HG03196 (cell line): ENCODE measurements around the gene KLHL29.

Source experiments
- ATAC-seq: cut with Tn5 transposase; IDR thresholded peaks from one replicate; pipeline ENCODE4 v1.9.1; 2021; ENCODE audit not compliant: unreplicated experiment

KLHL29 gene

DNA sequence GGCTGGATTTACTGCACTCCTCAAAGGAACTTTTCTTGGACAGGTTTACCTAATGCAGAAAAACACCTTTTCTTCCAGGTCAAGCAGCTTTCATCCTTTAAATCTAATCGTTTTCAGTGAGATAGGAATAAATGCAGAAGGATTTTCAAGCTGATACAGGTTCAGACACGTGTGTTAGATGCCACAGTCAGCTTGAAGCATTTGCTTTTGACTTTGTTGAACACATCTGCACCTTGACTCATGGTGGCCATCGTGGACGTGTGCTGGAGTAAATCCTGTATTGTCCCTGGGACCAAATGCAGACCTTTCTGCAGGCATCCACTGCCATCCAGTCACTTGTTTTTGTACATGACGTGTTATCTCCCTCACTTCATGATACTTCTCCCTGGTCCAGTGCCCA lies 61.9 kb downstream of the KLHL29 start:
- ATAC-seq: no peak

DNA sequence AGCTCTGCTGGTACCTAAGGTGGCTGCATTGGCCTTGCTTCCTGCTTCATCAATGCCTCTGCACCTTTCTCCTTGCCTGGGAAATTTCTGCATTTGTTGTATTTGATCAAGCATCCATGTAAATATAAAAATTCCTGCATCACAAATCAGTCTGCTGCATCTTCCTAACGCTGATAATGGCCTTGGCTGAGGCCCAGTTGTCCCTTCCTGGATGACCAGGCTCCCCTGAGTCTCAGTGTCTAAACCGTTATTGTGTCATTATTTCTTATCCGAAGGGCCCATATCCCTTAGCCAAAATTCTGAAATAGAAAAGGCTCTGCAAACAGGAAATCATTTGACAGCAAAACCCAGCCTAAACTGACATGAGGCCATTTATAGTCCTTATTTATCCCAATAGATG lies 62.4 kb downstream of the KLHL29 start:
- no peak for ATAC-seq

DNA sequence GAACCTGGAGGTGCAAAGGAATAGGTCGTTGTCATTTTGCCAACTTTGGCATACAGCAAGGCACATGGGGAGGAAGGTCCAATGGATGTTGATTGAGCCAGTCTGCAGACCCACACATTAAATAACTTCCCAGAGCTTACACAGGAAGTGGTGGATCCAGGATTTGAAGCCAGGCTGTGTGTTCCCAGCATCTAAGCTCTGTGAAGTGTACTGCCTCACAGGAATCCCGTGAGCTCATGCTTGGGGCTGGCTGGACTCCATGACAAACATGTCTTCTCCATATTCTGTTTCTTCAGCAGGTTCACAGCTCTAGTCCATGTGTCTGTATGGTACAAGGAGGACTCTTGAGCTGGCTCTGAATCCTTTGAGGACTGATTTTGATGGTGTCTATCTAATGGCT lies 63.9 kb downstream of the KLHL29 start:
- ATAC-seq: no peak

DNA sequence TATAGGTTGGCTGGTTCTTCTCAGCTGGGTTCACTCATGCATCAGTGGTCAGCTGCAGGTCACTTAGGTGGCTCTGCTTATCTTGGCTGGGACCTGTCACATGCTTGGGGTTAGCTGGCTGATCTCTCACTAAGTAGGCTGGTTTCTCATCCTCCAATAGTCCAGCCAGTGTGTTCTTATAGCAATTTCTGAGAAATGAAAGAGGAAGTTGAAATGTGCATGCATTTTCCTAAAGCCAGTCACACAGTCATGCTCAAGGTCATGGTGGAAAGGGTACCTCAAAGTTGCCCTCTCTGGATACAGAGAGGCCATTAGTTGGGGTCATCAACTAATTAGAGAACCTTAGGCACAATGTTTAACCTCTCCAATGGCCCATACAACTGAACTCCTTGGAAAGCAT lies 64.4 kb downstream of the KLHL29 start:
- ATAC-seq: peak; percentile 83

DNA sequence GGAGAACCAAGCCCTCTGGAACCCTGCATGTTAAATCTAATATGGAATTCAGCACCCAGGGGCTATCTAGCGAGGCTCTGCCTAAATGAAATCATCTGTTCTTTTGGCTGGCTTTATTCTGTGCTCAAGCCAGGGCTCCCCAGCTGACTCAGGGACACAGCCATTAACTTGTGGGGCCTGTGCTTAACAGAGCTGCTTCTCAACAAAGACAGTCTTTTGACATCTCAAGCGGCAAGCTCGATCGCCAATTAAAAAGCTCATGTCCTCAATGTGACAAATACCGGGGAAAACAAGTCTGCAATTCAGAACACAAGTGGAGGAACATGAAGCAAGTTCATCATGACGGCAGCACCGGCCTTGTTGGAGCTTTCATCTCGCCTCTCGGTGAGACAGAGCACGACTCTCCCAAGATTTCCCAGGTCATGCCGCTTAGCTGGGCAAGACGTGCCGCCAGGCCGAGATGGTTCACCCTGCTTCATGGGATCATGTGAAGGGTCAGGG lies 64.9 kb downstream of the KLHL29 start:
- no peak for ATAC-seq

DNA sequence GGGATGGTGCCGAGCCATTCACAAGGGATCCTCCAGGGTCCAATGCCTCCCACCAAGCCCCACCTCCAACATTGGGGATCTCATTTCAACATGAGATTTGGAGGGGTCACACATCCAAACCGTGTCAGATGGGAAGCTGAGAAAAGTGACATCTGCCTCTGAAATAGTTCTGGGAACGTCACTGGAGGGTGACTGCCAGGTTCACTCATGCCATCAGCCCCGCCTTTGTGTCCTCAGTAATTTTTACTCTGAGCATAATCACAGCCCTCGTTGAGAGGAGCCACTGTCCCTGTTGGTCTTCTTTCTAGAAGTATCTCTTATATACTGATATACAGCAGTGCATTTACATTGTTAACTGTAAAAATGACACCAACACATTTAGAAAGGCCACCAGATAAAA lies 67.4 kb downstream of the KLHL29 start:
- ATAC-seq: no peak

DNA sequence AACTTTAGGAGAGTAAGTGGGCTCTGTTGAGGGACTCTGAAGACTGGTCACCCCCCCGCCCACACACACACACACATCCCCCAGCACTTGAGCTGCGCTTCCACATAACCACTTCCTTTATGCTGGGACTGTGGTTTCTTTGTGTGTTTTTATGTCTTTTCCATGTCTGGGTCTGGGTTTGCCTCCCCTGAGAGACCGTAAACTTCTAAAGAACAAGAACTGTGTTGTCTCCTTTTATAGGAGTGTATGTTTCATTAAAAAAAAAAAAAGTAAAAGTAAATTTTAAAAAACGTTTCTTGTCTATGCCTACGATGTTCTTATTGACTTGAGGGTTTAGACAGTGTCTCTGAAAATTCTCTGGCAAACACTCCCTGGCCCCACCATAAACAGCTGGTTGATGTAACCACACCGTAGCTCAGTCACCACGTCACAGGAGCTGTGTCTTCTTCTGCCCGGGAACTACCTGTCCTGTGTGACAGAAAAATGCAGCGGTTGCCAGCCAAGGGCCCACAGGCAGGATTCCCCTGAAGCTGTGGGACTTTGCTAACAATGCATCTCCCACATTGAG lies 68.0 kb downstream of the KLHL29 start:
- ATAC-seq: peak; percentile 35

DNA sequence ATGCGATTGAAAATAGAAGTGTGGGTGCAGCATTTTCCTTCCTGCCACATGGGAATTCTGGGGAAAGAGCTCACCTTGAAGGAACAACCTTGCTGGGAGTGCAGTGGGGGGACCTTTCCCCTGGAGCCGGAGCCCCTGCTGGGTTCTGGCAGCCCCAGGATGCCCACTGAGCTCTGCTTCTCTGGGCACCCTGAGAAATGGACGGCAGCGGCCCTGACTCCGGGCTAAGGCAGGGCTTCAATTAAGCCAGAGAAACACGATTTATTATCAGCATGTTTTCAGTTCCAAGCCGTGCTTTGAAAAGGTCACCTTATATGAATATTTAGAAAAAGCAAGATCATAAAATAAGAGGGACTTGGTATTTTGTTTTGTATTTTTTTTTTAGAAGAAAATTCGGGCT lies 68.5 kb downstream of the KLHL29 start:
- ATAC-seq: no peak

DNA sequence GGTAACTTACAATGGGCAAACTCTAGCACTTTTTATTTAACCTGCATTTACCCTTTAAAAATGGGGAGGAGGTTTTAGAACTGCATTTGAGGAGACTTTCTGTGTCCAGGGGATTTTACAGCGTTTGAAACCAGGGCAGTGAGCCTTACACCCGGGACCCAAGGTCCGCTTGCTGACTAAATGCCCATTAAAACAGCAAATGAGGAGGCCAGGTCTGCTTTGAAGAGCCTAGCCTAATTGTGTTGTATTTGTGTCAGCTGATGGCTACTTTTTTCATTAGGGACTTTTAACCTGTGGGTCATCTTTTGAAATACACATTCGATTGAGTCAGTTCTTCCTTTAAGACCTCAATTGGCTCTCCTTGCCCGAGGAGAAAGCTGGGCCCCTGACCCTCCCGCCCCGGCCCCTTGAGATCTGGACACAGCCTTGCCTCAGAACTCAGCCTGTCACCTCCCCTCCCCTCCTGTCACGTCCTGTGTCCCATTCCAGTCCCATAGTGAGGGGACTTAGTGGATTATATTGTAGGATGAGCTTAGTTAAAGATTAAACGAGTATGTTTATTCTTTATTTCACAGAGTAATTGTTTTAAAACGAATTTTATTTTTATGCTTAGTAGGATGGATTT lies 69.0 kb downstream of the KLHL29 start:
- no peak for ATAC-seq

DNA sequence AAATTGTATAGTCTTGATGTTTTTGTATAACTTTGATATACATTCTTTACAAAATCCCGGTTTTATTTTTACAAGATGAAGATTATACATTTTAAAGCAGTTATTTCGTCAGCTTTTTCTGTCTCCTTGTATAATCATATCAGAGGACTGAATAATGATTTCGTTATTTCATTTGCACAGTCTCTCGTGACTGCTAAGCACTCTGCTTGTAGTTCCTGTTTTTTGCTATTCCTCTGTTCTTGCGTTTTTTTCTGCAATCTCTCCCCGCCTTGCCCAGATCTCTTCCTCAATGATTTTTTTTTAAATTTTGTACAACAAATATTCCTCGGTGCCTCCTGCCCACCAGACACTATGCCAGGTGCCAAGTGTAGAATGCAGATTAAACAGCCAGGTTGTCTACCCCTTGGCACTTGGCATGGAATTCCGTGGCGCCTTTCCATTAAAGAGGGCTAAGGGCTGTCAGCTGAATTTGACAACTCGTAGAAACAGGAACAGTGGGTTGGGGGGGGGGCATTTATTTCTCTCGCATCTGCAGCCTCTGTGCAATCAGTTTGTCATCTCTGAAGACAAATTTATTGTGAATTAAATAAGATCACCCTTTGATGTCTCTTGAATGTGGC lies 69.6 kb downstream of the KLHL29 start:
- no peak for ATAC-seq

DNA sequence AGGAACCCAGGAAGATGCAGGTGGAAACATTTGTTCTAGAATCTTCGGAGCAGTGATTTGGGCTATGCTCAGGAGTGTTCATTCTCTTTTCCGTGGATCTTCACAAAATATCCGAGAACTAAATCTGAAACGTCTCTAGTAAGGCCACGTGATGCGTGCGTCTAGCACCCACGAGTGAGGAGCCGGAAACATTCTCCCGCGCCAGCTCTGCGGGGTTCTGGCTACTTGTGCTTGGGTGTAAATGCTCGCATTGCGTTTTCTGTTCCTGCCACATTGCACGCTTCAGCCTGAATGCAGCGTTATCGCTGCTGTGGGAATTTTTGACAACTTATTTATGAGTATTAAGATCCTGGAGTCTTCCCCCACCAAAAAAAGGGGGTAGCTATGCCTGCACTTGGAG lies 71.4 kb downstream of the KLHL29 start:
- no peak for ATAC-seq

DNA sequence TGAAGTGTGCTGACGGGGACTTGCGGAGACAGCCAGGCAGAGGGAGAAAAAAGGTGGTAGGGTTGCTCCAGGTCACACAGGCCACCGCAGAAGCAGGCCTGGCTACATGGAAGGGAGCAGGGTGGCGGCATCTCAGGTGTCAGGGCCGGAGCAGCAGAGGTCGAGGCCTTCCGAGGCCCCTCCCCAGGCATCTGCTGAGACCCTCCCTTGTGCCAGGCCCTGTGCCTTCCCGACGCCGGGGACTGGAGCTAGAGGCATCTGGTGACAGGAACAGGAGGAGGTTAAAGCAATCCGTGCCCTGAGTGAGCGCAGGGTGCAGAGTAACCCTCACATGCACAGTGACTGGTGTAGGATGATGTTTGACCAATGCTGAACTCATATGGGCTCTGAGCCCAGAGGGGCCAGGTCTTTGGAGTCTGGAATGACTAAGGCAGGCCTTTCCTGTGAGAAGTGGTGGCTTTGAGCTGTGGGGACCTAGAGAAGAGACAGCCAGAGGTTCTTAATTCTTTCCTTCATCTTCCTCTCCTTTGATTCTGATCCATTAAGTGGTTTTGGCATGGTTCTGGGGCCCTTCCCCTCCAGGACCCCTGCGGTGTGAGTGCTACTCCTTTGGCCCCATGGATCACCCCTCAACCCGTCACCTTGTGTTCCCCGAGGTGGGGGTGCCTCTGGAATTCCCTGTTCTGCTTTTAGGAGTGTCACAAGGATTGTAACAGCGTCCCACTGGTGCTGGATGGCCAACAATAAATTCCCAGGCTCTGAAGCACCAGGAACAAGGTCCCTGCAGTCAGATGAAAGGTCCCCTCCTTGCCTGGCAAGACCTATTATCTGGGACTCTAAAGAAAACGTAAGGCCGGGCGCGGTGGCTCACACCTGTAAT lies 72.1 kb downstream of the KLHL29 start:
- ATAC-seq: no peak

DNA sequence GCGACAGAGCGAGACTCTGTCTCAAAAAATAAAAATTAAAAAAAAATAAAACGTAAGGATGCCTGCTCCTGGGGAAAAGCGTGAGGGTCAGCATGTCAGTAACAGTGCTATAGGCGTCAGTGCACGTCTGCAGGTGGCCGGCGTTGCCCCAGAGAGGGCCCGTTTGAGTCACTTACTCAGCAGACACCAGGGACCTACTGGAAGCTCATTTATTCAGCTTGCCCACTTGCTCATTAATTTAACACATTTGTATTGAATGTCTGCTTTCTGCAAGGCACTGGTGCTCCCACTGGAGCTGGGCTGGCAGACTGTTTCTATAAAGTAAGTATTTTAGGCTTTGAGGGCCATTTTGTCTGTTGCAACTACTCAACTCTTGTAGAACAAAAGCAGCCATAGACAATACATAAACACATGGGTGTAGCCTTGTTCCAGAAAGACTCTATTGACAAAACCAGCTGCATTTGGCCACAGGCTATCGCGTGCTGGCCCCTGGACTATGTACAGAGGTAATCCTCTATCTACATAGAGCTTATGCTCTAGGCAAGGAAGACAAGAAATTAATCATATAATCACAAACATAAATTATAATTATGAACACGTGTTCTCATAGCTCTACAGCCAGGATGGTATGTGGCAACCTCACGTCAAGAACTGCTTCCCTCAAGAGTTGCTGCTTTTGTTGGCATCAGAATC lies 73.2 kb downstream of the KLHL29 start:
- no peak for ATAC-seq

DNA sequence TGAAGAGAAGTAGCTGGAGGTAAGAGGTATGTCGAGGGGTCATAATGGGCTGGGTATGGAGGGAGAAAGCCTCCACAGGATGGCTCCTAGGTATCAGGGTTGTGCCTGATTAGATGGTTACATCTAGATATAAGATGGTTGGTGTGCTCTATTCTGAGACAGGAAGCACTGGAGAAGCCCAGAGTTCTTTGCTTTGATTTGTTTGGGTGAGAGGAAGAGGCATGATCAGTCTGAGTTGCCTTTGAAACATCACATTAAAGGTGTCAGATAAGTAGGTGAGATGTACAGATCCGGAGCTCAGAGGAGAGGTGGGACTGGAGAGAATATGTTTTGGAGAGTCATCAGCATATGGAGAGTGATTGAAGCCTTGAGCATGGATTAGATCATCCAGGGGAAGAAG lies 74.1 kb downstream of the KLHL29 start:
- ATAC-seq: no peak

DNA sequence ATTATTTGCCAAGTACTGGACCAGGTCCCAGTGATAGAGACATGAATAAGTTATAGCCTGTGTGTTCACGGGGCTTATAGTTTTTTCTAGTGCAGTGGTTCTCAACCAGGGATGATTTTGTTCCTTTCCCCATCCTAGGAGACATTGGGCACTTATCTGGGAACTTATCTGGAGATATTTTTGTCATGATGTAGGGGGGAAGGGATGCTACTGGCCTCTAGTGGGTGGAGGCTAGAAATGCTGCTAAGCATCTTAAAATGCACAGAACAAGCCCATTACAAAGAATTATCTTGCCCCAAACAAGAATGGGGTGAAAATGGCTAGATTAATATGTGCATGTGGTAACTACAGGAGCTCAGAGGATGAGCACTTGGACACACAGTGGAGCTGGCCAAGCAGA lies 75.2 kb downstream of the KLHL29 start:
- ATAC-seq: no peak

DNA sequence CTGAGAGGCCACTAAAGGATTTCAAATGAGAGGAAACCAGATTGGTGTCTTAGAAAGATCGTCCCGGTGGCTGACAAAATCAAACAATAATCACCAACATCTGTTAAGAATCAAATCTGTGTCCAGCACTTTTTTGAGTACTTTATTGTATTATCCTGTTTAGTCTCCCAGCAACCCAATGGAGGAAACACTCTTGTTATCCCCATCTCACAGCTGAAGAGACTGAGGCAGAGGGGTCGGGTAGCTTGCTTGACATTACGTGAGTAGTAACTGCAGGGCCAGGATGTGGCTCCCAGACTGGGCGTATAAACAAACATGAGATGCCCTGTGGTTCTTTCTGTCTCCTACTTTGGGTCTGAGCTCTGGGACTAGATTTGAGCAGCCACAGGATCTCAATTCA lies 76.0 kb downstream of the KLHL29 start:
- no peak for ATAC-seq

DNA sequence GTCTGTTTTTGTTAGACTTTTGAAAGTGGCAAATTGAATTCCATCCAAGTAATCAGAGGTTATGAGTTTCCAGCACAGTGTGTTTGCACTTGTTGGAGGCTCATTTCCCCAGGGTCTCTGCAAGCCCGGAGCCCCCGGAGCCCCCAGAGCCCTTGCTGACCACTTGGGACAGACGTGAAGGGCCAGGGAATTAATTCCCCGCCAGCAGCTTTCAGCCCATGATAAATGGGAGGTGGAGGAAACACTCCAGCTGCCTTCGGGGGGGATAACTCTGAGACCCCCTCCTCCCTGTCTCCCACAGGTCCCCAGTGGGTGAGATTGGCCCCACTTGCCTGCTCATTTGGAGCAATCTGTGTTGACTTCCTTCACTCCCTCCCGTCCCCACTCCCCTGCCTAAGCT lies 79.2 kb downstream of the KLHL29 start:
- no peak for ATAC-seq

DNA sequence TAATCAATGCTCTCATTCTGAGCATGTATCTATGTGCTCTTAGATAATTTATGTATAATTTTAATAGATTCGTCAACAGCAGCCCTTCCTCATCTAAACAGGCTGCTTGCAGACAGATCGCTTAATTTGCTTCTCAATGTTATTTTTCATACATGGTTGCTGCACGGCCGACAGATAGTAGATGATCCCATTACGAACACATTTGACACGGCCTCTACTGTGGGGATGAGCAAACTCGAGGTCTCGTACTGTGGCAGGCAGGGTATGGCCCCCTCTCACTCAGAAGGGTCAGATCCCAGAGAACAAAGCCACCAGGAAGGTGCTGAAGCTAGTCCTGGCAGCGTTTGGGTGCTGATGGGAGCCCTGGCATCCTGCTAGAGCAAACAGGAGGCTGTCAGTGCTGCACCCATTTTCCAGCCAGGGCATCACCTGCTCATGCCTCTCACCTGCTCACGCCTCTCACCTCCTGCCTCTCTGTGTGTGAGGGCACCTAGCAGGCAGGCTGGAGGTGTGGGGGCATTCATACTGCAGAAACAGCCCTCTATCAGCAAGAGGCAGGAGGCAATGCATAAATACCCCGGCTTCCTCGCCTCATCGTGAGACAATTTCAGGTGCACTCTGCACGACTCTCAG lies 80.0 kb downstream of the KLHL29 start:
- no peak for ATAC-seq

DNA sequence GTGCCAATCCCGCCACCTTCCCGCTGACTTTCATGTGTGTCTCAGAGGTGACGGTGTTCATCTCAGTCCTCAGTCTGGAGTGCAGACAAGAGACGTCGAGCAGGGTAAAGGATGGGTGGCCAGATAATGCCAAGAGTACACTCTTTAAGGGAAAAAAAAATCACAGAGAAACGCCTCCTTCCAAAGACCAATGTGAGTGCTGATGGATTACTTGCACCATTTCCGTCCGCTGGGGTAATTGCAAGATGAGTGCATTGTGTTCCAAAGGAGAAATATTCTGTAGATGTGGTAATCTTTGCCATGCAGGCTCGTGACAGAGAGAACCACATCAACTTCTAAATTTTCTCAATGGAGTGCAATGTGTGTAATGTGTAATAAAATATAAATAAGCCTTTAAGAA lies 81.0 kb downstream of the KLHL29 start:
- ATAC-seq: no peak

DNA sequence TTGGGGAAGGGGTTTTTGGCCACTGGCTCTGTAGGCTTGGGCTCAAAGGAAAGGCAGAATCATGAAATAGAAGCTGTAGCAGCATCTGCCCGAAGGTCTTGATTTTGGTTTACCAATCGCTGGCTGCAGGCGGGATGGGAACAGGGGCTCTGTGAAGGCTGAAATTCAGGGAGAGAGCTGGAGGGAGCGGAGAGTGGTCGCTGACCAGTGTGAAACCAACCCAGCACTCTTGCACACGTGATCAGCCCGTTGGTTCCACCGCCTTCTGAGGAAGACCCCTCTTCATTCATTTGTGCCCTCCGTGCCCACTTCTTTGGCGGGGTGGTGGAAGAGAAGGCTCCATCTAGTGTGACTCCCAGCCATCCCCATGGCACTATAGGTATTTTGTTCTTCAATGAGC lies 82.6 kb downstream of the KLHL29 start:
- no peak for ATAC-seq
